Measurements from ENCODE around the gene SDC4. TPM values are rescaled to one million over a fixed set of nuclear protein-coding genes. Genes with fewer than 3 reads are reported as not detected.

SDC4 gene
- total and polyA plus RNA-seq, 9 of the 15 experiments (the other 6 are each of a cell fraction or from before 2014, with no cell fraction given) = 2.1 to 10.7 (median 6.3) TPM

GRCh38 chr20:45293041-45294002 lies 54.9 kb downstream of the SDC4 start (continued):
- TF ChIP-seq PRPF4 (IDR thresholded peaks at IDR 0.05; ENCODE audit: insufficient read depth, low read depth, low read length, poor library complexity, severe bottlenecking) (no peak), PTRF (tag; IDR thresholded peaks at IDR 0.05) (no peak), ZNF408 (CRISPR knock-in tag; IDR thresholded peaks at IDR 0.05; ENCODE audit: low read depth) (no peak), ZNF717 (CRISPR knock-in tag; IDR thresholded peaks at IDR 0.05) (no peak), HOXB6 (CRISPR knock-in tag; IDR thresholded peaks at IDR 0.05; ENCODE audit: borderline replicate concordance) (no peak), MYNN (IDR thresholded peaks at IDR 0.05) (no peak), MYNN (CRISPR knock-in tag; IDR thresholded peaks at IDR 0.05) (no peak), TCF7 (IDR thresholded peaks at IDR 0.05; ENCODE audit: borderline replicate concordance) (no peak), FOSL1 (tag; conservative IDR thresholded peaks at IDR 0.05) (no peak), CEBPG (CRISPR knock-in tag; IDR thresholded peaks at IDR 0.05) (no peak), CEBPG (tag; conservative IDR thresholded peaks at IDR 0.05 in 1 of 2, IDR thresholded peaks at IDR 0.05 in 1 of 2) (no peak), RAD51 (IDR thresholded peaks at IDR 0.05; ENCODE audit: borderline replicate concordance, low read depth) (no peak), THAP7 (CRISPR knock-in tag; IDR thresholded peaks at IDR 0.05) (no peak), DDX20 (tag; IDR thresholded peaks at IDR 0.05; ENCODE audit: low read depth) (no peak), SIN3A (IDR thresholded peaks at IDR 0.05; ENCODE audit: borderline replicate concordance in 2 of 2, control insufficient read depth in 1 of 2, low read depth in 2 of 2, low read length in 2 of 2) (no peak), NBN (IDR thresholded peaks at IDR 0.05; ENCODE audit: low read depth) (no peak), MED1 (CRISPR knock-in tag; IDR thresholded peaks at IDR 0.05; ENCODE audit: borderline replicate concordance) (no peak), ZNF384 (IDR thresholded peaks at IDR 0.05; ENCODE audit: low read depth, low read length) (no peak), CGGBP1 (CRISPR knock-in tag; IDR thresholded peaks at IDR 0.05) (no peak), SMAD4 (CRISPR knock-in tag; conservative IDR thresholded peaks at IDR 0.05) (peak; percentile 62), EP400 (IDR thresholded peaks at IDR 0.05) (peak; percentile 22; the same call in 1 of the 2 replicates)
- TF ChIP-seq, protein P1, sequence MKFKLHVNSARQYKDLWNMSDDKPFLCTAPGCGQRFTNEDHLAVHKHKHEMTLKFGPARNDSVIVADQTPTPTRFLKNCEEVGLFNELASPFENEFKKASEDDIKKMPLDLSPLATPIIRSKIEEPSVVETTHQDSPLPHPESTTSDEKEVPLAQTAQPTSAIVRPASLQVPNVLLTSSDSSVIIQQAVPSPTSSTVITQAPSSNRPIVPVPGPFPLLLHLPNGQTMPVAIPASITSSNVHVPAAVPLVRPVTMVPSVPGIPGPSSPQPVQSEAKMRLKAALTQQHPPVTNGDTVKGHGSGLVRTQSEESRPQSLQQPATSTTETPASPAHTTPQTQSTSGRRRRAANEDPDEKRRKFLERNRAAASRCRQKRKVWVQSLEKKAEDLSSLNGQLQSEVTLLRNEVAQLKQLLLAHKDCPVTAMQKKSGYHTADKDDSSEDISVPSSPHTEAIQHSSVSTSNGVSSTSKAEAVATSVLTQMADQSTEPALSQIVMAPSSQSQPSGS (CRISPR knock-in tag; IDR thresholded peaks at IDR 0.05) = no peak
- TF ChIP-seq, protein P2, sequence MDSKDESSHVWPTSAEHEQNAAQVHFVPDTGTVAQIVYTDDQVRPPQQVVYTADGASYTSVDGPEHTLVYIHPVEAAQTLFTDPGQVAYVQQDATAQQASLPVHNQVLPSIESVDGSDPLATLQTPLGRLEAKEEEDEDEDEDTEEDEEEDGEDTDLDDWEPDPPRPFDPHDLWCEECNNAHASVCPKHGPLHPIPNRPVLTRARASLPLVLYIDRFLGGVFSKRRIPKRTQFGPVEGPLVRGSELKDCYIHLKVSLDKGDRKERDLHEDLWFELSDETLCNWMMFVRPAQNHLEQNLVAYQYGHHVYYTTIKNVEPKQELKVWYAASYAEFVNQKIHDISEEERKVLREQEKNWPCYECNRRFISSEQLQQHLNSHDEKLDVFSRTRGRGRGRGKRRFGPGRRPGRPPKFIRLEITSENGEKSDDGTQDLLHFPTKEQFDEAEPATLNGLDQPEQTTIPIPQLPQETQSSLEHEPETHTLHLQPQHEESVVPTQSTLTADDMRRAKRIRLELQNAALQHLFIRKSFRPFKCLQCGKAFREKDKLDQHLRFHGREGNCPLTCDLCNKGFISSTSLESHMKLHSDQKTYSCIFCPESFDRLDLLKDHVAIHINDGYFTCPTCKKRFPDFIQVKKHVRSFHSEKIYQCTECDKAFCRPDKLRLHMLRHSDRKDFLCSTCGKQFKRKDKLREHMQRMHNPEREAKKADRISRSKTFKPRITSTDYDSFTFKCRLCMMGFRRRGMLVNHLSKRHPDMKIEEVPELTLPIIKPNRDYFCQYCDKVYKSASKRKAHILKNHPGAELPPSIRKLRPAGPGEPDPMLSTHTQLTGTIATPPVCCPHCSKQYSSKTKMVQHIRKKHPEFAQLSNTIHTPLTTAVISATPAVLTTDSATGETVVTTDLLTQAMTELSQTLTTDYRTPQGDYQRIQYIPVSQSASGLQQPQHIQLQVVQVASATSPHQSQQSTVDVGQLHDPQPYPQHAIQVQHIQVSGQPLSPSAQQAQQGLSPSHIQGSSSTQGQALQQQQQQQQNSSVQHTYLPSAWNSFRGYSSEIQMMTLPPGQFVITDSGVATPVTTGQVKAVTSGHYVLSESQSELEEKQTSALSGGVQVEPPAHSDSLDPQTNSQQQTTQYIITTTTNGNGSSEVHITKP (IDR thresholded peaks at IDR 0.05; ENCODE audit: partially characterized antibody) = peak; percentile 40

Measured in K562 (cell line).